OCI-M2 (cell line): ENCODE measurements around the gene DAB1.

Experiments
- DNase-seq: peaks from one replicate; lab custom pipeline; 2025; ENCODE audit not compliant: unreplicated experiment; lab: John Stamatoyannopoulos, UW

DAB1 gene

GRCh38 chr1:56992318-56993125 lies 431.3 kb downstream of the DAB1 start:
- no peak for DNase-seq

GRCh38 chr1:56991576-56991975 lies 432.3 kb downstream of the DAB1 start:
- no peak for DNase-seq

GRCh38 chr1:56986397-56986796 lies 437.5 kb downstream of the DAB1 start:
- no peak for DNase-seq

GRCh38 chr1:56985857-56986256 lies 438.0 kb downstream of the DAB1 start:
- DNase-seq: no peak

- no peak for DNase-seq
These were observed 440.4 kb downstream of the DAB1 start for GRCh38 chr1:56983484-56983883.

- DNase-seq: no peak
These were observed 443.7 kb downstream of the DAB1 start for GRCh38 chr1:56979986-56980755.

- DNase-seq: no peak
These were observed 445.0 kb downstream of the DAB1 start for GRCh38 chr1:56978819-56979218.

GRCh38 chr1:56977910-56978309 lies 445.9 kb downstream of the DAB1 start:
- no peak for DNase-seq

- no peak for DNase-seq
These were observed 448.4 kb downstream of the DAB1 start for GRCh38 chr1:56975446-56975845.

- no peak for DNase-seq
These were observed 449.7 kb downstream of the DAB1 start for GRCh38 chr1:56973923-56974742.

- DNase-seq: no peak
These were observed 450.9 kb downstream of the DAB1 start for GRCh38 chr1:56972976-56973375.

- no peak for DNase-seq
These were observed 453.6 kb downstream of the DAB1 start for GRCh38 chr1:56970280-56970679.

- DNase-seq: no peak
These were observed 454.9 kb downstream of the DAB1 start for GRCh38 chr1:56968878-56969495.

GRCh38 chr1:56967900-56968832 lies 455.7 kb downstream of the DAB1 start:
- DNase-seq: no peak

- DNase-seq: no peak
These were observed 456.5 kb downstream of the DAB1 start for GRCh38 chr1:56967355-56967754.

- no peak for DNase-seq
These were observed 457.2 kb downstream of the DAB1 start for GRCh38 chr1:56966698-56966999.

- DNase-seq: no peak
These were observed 457.8 kb downstream of the DAB1 start, which contains the start of gene C8B for GRCh38 chr1:56965916-56966697. TSS of gene C8B (minus strand) at chr1:56966015. CDS start at chr1:56965948, 67 bp downstream.

- no peak for DNase-seq
These were observed 458.7 kb downstream of the DAB1 start for GRCh38 chr1:56965191-56965590.

GRCh38 chr1:56964349-56965017 lies 459.4 kb downstream of the DAB1 start:
- no peak for DNase-seq
